Measurements from ENCODE around the gene TLDC2. TPM values are rescaled to one million over a fixed set of nuclear protein-coding genes. Genes with fewer than 3 reads are reported as not detected.
"Not testable (repeated sequence)": the region's sequence is repeated elsewhere in the genome, so short reads cannot be mapped to it uniquely, and the experiment has no call there.

The TLDC2 gene
- total RNA-seq, 2 experiments from 2014 or later, result not detected

DNA sequence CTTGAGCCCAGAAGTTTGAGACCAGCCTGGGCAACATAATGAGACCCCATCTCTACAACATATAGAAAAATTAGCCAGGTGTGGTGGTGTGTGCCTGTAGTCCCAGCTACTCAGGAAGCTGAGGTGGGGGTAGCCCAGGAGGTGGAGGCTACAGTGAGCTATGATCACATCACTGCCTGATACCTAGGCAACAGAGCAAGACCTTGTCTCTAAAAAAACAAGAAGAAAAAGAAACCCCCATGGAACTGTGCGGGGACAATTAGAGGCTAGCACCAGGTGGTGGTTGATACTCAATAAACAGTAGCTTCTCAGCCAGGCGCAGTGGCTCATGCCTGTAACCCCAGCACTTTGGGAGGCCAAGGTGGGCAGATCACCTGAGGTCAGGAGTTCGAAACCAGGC, 37.6 kb upstream of the TLDC2 start:
- H3K36me3 Mint-ChIP-seq (ENCODE audit: low read depth); ATAC-seq; H3K27me3 Mint-ChIP-seq (ENCODE audit: low read depth); POLR2A ChIA-PET; H3K9me3 Mint-ChIP-seq (ENCODE audit: insufficient read depth); H3K27ac Mint-ChIP-seq; H3K4me3 Mint-ChIP-seq: not testable (repeated sequence)
- DNase-seq, result peak; percentile 38
- CTCF ChIA-PET, result interaction anchor here (1.2 kb wide), 2 partner anchors 9 to 51 kb away, joined by 3 to 6 read pairs; no protein-coding TSS in a partner anchor
- H3K4me1 Mint-ChIP-seq (ENCODE audit: low read depth), result peaks cover 55% of the 10 kb centered on the region

DNA sequence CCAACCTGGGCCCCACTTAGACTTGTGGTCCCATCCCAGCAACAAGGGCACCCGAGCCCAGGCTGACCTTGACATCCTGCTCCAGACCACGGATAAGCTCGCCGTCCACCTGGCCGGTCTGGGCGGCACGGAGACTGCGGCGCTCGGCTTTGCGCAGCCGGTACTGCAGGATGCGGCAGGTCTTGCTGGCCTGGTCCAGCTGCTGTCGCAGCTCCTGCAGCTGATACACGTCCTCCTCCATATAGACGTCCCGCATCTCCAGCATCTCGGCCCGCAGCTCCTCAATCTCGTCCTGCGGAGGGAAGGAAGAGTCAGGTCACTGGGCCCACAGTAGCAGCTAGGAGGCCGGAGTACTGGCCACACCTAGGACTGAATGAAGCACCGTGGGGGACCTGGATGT, 36.8 kb upstream of the TLDC2 start:
- Mint-ChIP-seq H3K27ac (no peak overlapping the region), H3K4me3 (no peak overlapping the region), H3K4me1 (ENCODE audit: low read depth) (peaks cover 58% of the 10 kb centered on the region), H3K36me3 (ENCODE audit: low read depth) (no peaks in the 10 kb centered on the region), H3K9me3 (ENCODE audit: insufficient read depth) (no peaks in the 10 kb centered on the region), H3K27me3 (ENCODE audit: low read depth) (no peaks in the 10 kb centered on the region)
- DNase-seq (no peak), ATAC-seq (no peak)
- ChIA-PET CTCF (interaction anchor here (1.2 kb wide), 2 partner anchors 8 to 50 kb away, joined by 3 to 6 read pairs; no protein-coding TSS in a partner anchor), POLR2A (no interaction called here)

DNA sequence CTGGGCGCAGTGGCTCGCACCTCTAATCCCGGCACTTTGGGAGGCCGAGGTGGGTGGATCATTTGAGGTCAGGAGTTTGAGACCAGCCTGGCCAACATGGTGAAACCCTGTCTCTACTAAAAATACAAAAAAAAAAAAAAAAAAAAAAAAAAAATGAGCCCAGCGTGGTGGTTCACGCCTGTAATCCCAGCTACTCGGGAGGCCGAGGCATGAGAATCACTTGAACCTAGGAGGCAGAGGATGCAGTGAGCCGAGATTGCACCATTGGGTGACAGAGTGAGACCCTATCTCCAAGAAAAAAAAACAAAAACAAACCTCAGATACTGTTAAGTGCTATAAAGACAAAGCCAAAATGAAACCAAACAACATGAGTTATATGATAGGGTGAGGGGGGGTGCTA, 34.9 kb upstream of the TLDC2 start:
- DNase-seq; H3K9me3 Mint-ChIP-seq (ENCODE audit: insufficient read depth); H3K27me3 Mint-ChIP-seq (ENCODE audit: low read depth); H3K36me3 Mint-ChIP-seq (ENCODE audit: low read depth); H3K4me3 Mint-ChIP-seq; ATAC-seq: not testable (repeated sequence)
- H3K4me1 Mint-ChIP-seq (ENCODE audit: low read depth), result peaks cover 55% of the 10 kb centered on the region
- CTCF ChIA-PET, result interaction anchor here (1.0 to 1.6 kb wide), 5 partner anchors 16 to 79 kb away, joined by 3 to 6 read pairs (median 4); partner anchors contain the start of gene DSN1
- POLR2A ChIA-PET, result interaction anchor here (1.0 kb wide), 1 partner anchor 15 kb away, joined by 4 read pairs; no protein-coding TSS in a partner anchor
- H3K27ac Mint-ChIP-seq, result peak overlapping the region; percentile 81

GRCh38 chr20:36845288-36845971, 30.5 kb upstream of the TLDC2 start:
- POLR2A ChIA-PET, result interaction anchor here (1.1 kb wide), 1 partner anchor 9 kb away, joined by 5 read pairs; no protein-coding TSS in a partner anchor
- Mint-ChIP-seq H3K4me1 (ENCODE audit: low read depth) (peaks cover 38% of the 10 kb centered on the region), H3K27me3 (ENCODE audit: low read depth) (no peaks in the 10 kb centered on the region), H3K27ac (peak overlapping the region; percentile 39), H3K9me3 (ENCODE audit: insufficient read depth) (no peaks in the 10 kb centered on the region), H3K36me3 (ENCODE audit: low read depth) (no peaks in the 10 kb centered on the region), H3K4me3 (no peak overlapping the region)
- no peak for ATAC-seq
- CTCF ChIA-PET, result interaction anchor here (0.8 to 3.6 kb wide), 3 partner anchors 9 to 37 kb away, joined by 3 to 21 read pairs (median 3); a partner anchor contains a TSS
- DNase-seq, result no peak

DNA sequence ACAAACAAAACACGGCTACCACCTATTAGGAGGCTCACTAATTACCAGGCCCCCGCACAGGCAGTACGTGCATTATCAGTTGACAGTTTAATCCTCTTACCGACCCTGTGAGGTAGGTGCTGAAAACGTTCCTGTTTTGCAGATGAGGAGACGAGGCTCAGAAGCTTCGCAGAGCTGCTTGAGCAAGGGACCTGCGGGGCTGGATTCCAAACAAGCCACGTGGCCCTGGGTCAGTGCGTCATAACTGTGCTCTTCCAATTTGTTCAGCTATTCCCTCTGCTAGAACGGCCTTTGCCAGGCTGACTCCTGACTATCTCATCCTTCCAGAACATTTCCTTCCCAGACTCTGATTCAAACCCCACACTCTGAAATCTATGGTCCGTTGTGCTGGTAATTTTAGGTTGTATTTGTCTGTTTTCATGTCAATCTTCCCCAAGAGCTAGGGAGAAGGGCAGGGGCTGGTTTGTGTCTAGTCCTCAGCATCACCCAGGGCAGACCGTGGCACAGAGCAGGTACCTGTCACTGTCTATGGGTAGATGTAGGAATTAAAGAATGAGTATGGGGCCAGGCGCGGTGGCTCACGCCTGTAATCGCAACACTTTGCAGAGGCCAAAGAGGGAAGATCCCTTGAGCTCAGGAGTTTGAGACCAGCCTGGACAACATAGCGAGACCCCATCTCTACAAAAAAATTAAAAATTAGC, 28.8 kb upstream of the TLDC2 start:
- Mint-ChIP-seq H3K4me1 (ENCODE audit: low read depth) (peaks cover 27% of the 10 kb centered on the region), H3K9me3 (ENCODE audit: insufficient read depth) (no peaks in the 10 kb centered on the region), H3K4me3 (no peak overlapping the region), H3K27me3 (ENCODE audit: low read depth) (no peaks in the 10 kb centered on the region), H3K36me3 (ENCODE audit: low read depth) (no peaks in the 10 kb centered on the region), H3K27ac (no peak overlapping the region)
- ChIA-PET POLR2A (interaction anchor here (0.9 to 1.3 kb wide), 2 partner anchors 10 to 73 kb away, joined by 3 to 4 read pairs; partner anchors contain the start of gene DSN1), CTCF (interaction anchor here (0.6 to 3.6 kb wide), 4 partner anchors 8 to 369 kb away, joined by 3 to 21 read pairs (median 6); no protein-coding TSS in a partner anchor)
- no peak for ATAC-seq
- DNase-seq, result no peak

- ATAC-seq (no peak), DNase-seq (no peak)
- Mint-ChIP-seq H3K27me3 (ENCODE audit: low read depth) (no peaks in the 10 kb centered on the region), H3K4me3 (no peak overlapping the region), H3K27ac (no peak overlapping the region), H3K36me3 (ENCODE audit: low read depth) (no peaks in the 10 kb centered on the region), H3K9me3 (ENCODE audit: insufficient read depth) (no peaks in the 10 kb centered on the region), H3K4me1 (ENCODE audit: low read depth) (peaks cover 22% of the 10 kb centered on the region)
- CTCF ChIA-PET, result interaction anchor here (0.6 to 3.6 kb wide), 3 partner anchors 9 to 369 kb away, joined by 3 to 21 read pairs (median 6); no protein-coding TSS in a partner anchor
- POLR2A ChIA-PET, result interaction anchor here (1.3 kb wide), 1 partner anchor 9 kb away, joined by 4 read pairs; no protein-coding TSS in a partner anchor
Observed at GRCh38 chr20:36847710-36848040, 28.3 kb upstream of the TLDC2 start.

- Mint-ChIP-seq H3K9me3 (ENCODE audit: insufficient read depth) (no peaks in the 10 kb centered on the region), H3K27me3 (ENCODE audit: low read depth) (no peaks in the 10 kb centered on the region), H3K4me3 (no peak overlapping the region), H3K36me3 (ENCODE audit: low read depth) (no peaks in the 10 kb centered on the region), H3K27ac (no peak overlapping the region), H3K4me1 (ENCODE audit: low read depth) (peaks cover 17% of the 10 kb centered on the region)
- POLR2A ChIA-PET, result no interaction called here
- ATAC-seq, result no peak
- DNase-seq, result no peak
- CTCF ChIA-PET, result interaction anchor here (1.4 to 3.6 kb wide), 2 partner anchors 9 to 12 kb away, joined by 6 to 21 read pairs; no protein-coding TSS in a partner anchor
Observed at GRCh38 chr20:36848078-36848660, 27.8 kb upstream of the TLDC2 start.

- peaks cover 12% of the 10 kb centered on the region for H3K4me1 Mint-ChIP-seq (ENCODE audit: low read depth)
- no peak overlapping the region for H3K4me3 Mint-ChIP-seq
- ATAC-seq (no peak), DNase-seq (no peak)
- H3K9me3 Mint-ChIP-seq (ENCODE audit: insufficient read depth), result no peaks in the 10 kb centered on the region
- no peak overlapping the region for H3K27ac Mint-ChIP-seq
- ChIA-PET POLR2A (no interaction called here), CTCF (interaction anchor here (2.3 kb wide), 1 partner anchor 40 kb away, joined by 9 read pairs; no protein-coding TSS in a partner anchor)
- no peaks in the 10 kb centered on the region for H3K27me3 Mint-ChIP-seq (ENCODE audit: low read depth)
- no peaks in the 10 kb centered on the region for H3K36me3 Mint-ChIP-seq (ENCODE audit: low read depth)
Observed at GRCh38 chr20:36848677-36849076, 27.3 kb upstream of the TLDC2 start.

DNA sequence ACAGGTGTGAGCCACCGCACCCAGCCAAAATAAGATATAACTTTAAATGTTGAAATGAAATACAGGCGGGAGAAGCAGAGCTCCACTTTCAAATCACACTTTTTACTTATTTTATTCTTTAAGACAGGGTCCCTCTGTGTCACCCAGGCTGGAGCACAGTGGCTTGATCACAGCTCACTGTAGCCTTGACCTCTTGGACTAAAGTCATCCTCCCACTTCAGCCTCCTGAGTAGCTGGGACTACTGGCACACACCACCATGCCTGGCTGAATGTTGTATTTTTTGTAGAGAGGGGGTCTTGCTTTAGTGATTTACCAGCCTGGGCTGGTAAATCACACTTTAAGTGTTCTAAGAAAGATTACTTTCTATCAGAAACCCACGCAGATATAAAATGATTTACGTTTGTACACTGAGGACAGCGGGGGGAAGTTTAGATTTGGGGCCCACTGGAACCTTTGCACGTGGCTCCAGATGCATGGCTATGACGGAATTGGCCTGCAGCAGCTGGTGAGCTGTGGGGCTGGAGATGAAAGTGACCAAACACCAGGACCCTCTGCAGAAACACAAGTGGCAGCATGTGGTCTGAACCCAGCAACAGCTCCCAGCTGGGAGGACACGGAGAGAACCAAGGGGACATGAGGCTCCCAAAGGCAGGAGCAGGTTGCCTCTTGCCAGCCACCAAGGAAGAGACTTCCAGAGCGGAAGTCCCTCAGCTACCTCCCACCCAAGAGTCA, 26.4 kb upstream of the TLDC2 start:
- H3K4me1 Mint-ChIP-seq (ENCODE audit: low read depth), result peaks cover 9% of the 10 kb centered on the region
- no peaks in the 10 kb centered on the region for H3K27me3 Mint-ChIP-seq (ENCODE audit: low read depth)
- CTCF ChIA-PET, result interaction anchor here (0.8 to 2.3 kb wide), 2 partner anchors 13 to 41 kb away, joined by 3 to 9 read pairs; no protein-coding TSS in a partner anchor
- DNase-seq (no peak), ATAC-seq (no peak)
- no peaks in the 10 kb centered on the region for H3K9me3 Mint-ChIP-seq (ENCODE audit: insufficient read depth)
- H3K36me3 Mint-ChIP-seq (ENCODE audit: low read depth), result no peaks in the 10 kb centered on the region
- H3K4me3 Mint-ChIP-seq, result no peak overlapping the region
- no peak overlapping the region for H3K27ac Mint-ChIP-seq
- POLR2A ChIA-PET, result no interaction called here

DNA sequence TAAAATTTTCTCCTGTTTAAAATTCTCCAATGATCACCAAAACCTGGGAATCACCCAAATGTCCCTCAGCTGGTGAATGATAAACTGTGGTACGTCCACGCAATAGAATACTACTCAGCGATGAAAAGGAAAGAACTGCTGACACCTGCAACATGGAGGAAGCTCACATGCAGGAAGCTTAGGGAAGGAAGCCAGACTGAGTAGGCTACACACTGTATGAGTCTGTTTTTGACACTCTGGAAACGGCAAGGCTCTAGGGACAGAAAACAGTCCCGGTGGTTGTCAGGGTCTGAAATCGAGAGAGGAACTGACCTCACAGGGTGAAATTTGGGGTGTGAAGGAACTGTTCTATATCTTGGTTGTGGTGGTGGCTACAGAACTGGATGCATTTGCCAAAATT, 25.2 kb upstream of the TLDC2 start:
- no peaks in the 10 kb centered on the region for H3K9me3 Mint-ChIP-seq (ENCODE audit: insufficient read depth)
- no peaks in the 10 kb centered on the region for H3K36me3 Mint-ChIP-seq (ENCODE audit: low read depth)
- no peak for ATAC-seq
- ChIA-PET CTCF (interaction anchor here (2.3 kb wide), 1 partner anchor 42 kb away, joined by 9 read pairs; no protein-coding TSS in a partner anchor), POLR2A (no interaction called here)
- peaks cover 4% of the 10 kb centered on the region for H3K4me1 Mint-ChIP-seq (ENCODE audit: low read depth)
- H3K27ac Mint-ChIP-seq, result no peak overlapping the region
- DNase-seq, result no peak
- H3K27me3 Mint-ChIP-seq (ENCODE audit: low read depth), result no peaks in the 10 kb centered on the region
- no peak overlapping the region for H3K4me3 Mint-ChIP-seq

DNA sequence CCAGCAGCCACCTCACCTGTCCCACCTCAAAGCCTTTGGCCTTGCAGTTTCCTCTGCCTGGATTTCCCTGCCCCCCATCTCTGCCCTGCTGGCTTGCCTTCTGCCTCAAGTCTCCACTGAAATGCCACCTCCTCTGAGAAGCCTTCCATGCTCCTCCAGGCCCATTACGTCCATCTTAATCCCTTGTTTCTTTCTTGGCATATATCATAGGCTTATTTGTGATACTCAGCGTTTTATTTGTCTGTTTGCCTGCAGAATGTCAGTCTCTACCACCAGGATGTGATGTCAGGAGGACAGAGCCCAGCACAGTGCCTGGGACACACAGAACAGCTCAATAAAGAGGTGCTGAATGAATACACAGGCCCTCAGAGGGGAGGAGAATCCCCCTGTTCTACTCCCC, 24.4 kb upstream of the TLDC2 start:
- no peak for ATAC-seq
- POLR2A ChIA-PET, result no interaction called here
- Mint-ChIP-seq H3K4me1 (ENCODE audit: low read depth) (peaks cover 7% of the 10 kb centered on the region), H3K36me3 (ENCODE audit: low read depth) (no peaks in the 10 kb centered on the region), H3K4me3 (no peak overlapping the region), H3K27me3 (ENCODE audit: low read depth) (no peaks in the 10 kb centered on the region), H3K27ac (no peak overlapping the region), H3K9me3 (ENCODE audit: insufficient read depth) (no peaks in the 10 kb centered on the region)
- CTCF ChIA-PET, result interaction anchor here (1.0 to 1.3 kb wide), 2 partner anchors 24 to 43 kb away, joined by 3 to 4 read pairs; no protein-coding TSS in a partner anchor
- DNase-seq, result no peak

All from activated CD8-positive, alpha-beta T cell treated with anti-CD3 and anti-CD28 coated beads, Interleukin-2, amount 10 ng/mL, durations not matched to agents 7 days and 5 days (primary cell).